H1 (cell line): Measurements from ENCODE around the gene HRH1. TPM values are rescaled to one million over a fixed set of nuclear protein-coding genes. Genes with fewer than 3 reads are reported as not detected.

ENCODE experiments used
- CTCF ChIA-PET: fragments of 300-600 bp; sonication (Branson Sonifier 250); formaldehyde crosslinking; loops from one replicate; lab custom pipeline; 2021; ENCODE audit not compliant: partially characterized antibody; lab: Charles Lee
- POLR2A ChIA-PET: fragments of 300-600 bp; sonication (Branson Sonifier 250); formaldehyde crosslinking; loops from one replicate; lab custom pipeline; 2021; ENCODE audit warnings: inconsistent platforms; ENCODE audit not compliant: partially characterized antibody; lab: Charles Lee
- DNase-seq, 2 experiments: peaks; one replicate each; pipeline versions ENCODE4 v3.0.0 to v3.0.0-alpha.2; 2010 to 2022; ENCODE audit warnings: low spot score in 2 of 2, low read depth in 1 of 2, mixed read lengths in 1 of 2
- FAIRE-seq: peaks from 2 replicates; lab custom pipeline; 2011; peaks lifted over from hg19 to GRCh38; lab: Jason Lieb, UNC
- H2AFZ ChIP-seq: 2 replicates; pipeline ENCODE4 v1.8.1; 2012; ENCODE audit warnings: low read length, inconsistent platforms
- H2AK5ac ChIP-seq: 2 replicates; pipeline ENCODE4 v1.6.1; 2013; ENCODE audit warnings: low read depth, low read length
- H2BK120ac ChIP-seq: replicated peaks from 2 replicates; pipeline ENCODE3; 2013; ENCODE audit warnings: low read depth, low read length, inconsistent platforms
- H2BK12ac ChIP-seq: 2 replicates; pipeline ENCODE4 v1.6.1; 2013; ENCODE audit warnings: low read depth, low read length
- H2BK15ac ChIP-seq: 2 replicates; pipeline ENCODE4 v1.6.1; 2013; ENCODE audit warnings: low read length
- H2BK20ac ChIP-seq: 2 replicates; pipeline ENCODE4 v1.6.1; 2013; ENCODE audit warnings: low read length
- H2BK5ac ChIP-seq: 2 replicates; pipeline ENCODE4 v1.6.1; 2013; ENCODE audit warnings: low read depth, low read length
- H3K14ac ChIP-seq: 2 replicates; pipeline ENCODE4 v1.6.1; 2013; ENCODE audit warnings: inconsistent platforms; ENCODE audit not compliant: insufficient read length
- H3K18ac ChIP-seq: 2 replicates; pipeline ENCODE4 v1.6.1; 2013; ENCODE audit warnings: low read length; ENCODE audit errors: extremely low read depth
- H3K23ac ChIP-seq: 2 replicates; pipeline ENCODE4 v1.6.1; 2013; ENCODE audit warnings: inconsistent platforms; ENCODE audit not compliant: insufficient read length
- H3K23me2 ChIP-seq: 2 replicates; pipeline ENCODE4 v1.6.1; 2013; ENCODE audit warnings: low read depth, low read length
- H3K27ac ChIP-seq: 2 replicates; pipeline ENCODE4 v1.6.1; 2011; ENCODE audit warnings: low read depth, low read length, inconsistent platforms
- H3K27me3 ChIP-seq, 4 experiments: replicated peaks in 1 of 4; 1 replicate in 1 of 4; 2 replicates in 3 of 4; pipeline versions ENCODE4 v1.6.1 to v1.8.1; 2011 to 2013; ENCODE audit warnings: low read length in 3 of 4, mild to moderate bottlenecking in 3 of 4, inconsistent platforms in 2 of 4, mixed read lengths in 2 of 4, moderate library complexity in 1 of 4; ENCODE audit not compliant: control insufficient read depth in 3 of 4, insufficient read depth in 3 of 4; ENCODE audit errors: extremely low read depth in 1 of 4
- H3K36me3 ChIP-seq, 4 experiments: 2 replicates each; pipeline versions ENCODE4 v1.6.1 to v1.8.1; 2011 to 2013; ENCODE audit warnings: mild to moderate bottlenecking in 4 of 4, low read length in 3 of 4, moderate library complexity in 2 of 4, control low read depth in 1 of 4, inconsistent platforms in 1 of 4; ENCODE audit not compliant: insufficient read depth in 4 of 4, control insufficient read depth in 2 of 4
- H3K4ac ChIP-seq: replicated peaks from 2 replicates; pipeline ENCODE3; 2013; ENCODE audit warnings: low read length, low read depth, mixed read lengths, inconsistent platforms; ENCODE audit not compliant: insufficient read length
- H3K4me1 ChIP-seq, 4 experiments: replicated peaks in 1 of 4; 1 replicate in 1 of 4; 2 replicates in 3 of 4; pipeline versions ENCODE4 v1.6.1 to v1.8.1; 2011 to 2013; ENCODE audit warnings: low read length in 3 of 4, inconsistent platforms in 2 of 4, mixed read lengths in 1 of 4; ENCODE audit not compliant: insufficient read depth in 4 of 4, control insufficient read depth in 3 of 4
- H3K4me2 ChIP-seq, 2 experiments: 2 replicates each; pipeline versions ENCODE4 v1.6.1 to v1.8.1; 2011 to 2013; ENCODE audit warnings: low read depth in 2 of 2, low read length in 2 of 2, control low read depth in 1 of 2, inconsistent platforms in 1 of 2, mild to moderate bottlenecking in 1 of 2; ENCODE audit not compliant: insufficient read depth in 1 of 2
- H3K4me3 ChIP-seq, 4 experiments: fragments of 200-600, 300-600 bp in 1 of 4; sonication (generic), shearing (Covaris generic), sonication (Bioruptor Twin) in 1 of 4; 2 replicates each; pipeline versions ENCODE4 v1.5.1 to v1.8.1; 2011 to 2016; ENCODE audit warnings: low read length in 4 of 4, low read depth in 3 of 4, control low read depth in 2 of 4, inconsistent platforms in 2 of 4, mild to moderate bottlenecking in 2 of 4, mixed read lengths in 1 of 4, moderate library complexity in 1 of 4; ENCODE audit not compliant: insufficient read depth in 2 of 4; ENCODE audit errors: extremely low read depth in 1 of 4
- H3K56ac ChIP-seq: replicated peaks from 2 replicates; pipeline ENCODE3; 2013; ENCODE audit warnings: low read depth, mild to moderate bottlenecking, mixed read lengths, low read length, inconsistent platforms; ENCODE audit not compliant: insufficient read length
- H3K79me1 ChIP-seq: 2 replicates; pipeline ENCODE4 v1.6.1; 2013; ENCODE audit warnings: low read depth, low read length, control low read depth
- H3K79me2 ChIP-seq, 2 experiments: 2 replicates each; pipeline versions ENCODE4 v1.6.1 to v1.8.1; 2012 to 2013; ENCODE audit warnings: low read length in 2 of 2, mild to moderate bottlenecking in 2 of 2, inconsistent platforms in 1 of 2; ENCODE audit not compliant: insufficient read depth in 2 of 2, control insufficient read depth in 1 of 2
- H3K9ac ChIP-seq, 4 experiments: replicated peaks in 1 of 4; 1 replicate in 1 of 4; 2 replicates in 3 of 4; pipeline versions ENCODE4 v1.6.1 to v1.8.1; 2011 to 2013; ENCODE audit warnings: low read depth in 3 of 4, low read length in 3 of 4, control low read depth in 2 of 4, mild to moderate bottlenecking in 2 of 4, moderate library complexity in 2 of 4, inconsistent platforms in 1 of 4; ENCODE audit errors: extremely low read depth in 1 of 4
- H3K9me3 ChIP-seq, 2 experiments: 2 replicates each; pipeline versions ENCODE4 v1.6.1 to v1.8.1; 2012 to 2013; ENCODE audit warnings: mild to moderate bottlenecking in 2 of 2, moderate library complexity in 2 of 2, control low read depth in 1 of 2, inconsistent platforms in 1 of 2, low read depth in 1 of 2, low read length in 1 of 2, mixed read lengths in 1 of 2; ENCODE audit not compliant: insufficient read depth in 2 of 2
- H4K20me1 ChIP-seq, 2 experiments: replicated peaks in 1 of 2; 2 replicates each; pipeline versions ENCODE3 to v1.8.1; 2011 to 2013; ENCODE audit warnings: inconsistent platforms in 2 of 2, low read length in 2 of 2, mild to moderate bottlenecking in 1 of 2; ENCODE audit not compliant: insufficient read depth in 2 of 2, control insufficient read depth in 1 of 2
- H4K5ac ChIP-seq: 2 replicates; pipeline ENCODE4 v1.6.1; 2013; ENCODE audit warnings: low read length, low read depth, mixed read lengths, inconsistent platforms; ENCODE audit not compliant: insufficient read length
- H4K8ac ChIP-seq: 2 replicates; pipeline ENCODE4 v1.8.0; 2013; ENCODE audit warnings: mild to moderate bottlenecking, moderate library complexity, low read length, inconsistent platforms; ENCODE audit not compliant: insufficient read depth; ENCODE audit errors: extremely low read depth
- H4K91ac ChIP-seq: replicated peaks from 2 replicates; pipeline ENCODE3; 2013; ENCODE audit warnings: low read length, mixed read lengths, inconsistent platforms; ENCODE audit not compliant: insufficient read length
- EP300 ChIP-seq, 2 experiments: IDR thresholded peaks; 1 replicate in 1 of 2; 2 replicates in 1 of 2; pipeline ENCODE4 v1.6.1; 2011 to 2012; ENCODE audit warnings: low read depth in 2 of 2, low read length in 2 of 2, mild to moderate bottlenecking in 2 of 2, borderline replicate concordance in 1 of 2, inconsistent platforms in 1 of 2, moderate library complexity in 1 of 2
- JUND ChIP-seq: IDR thresholded peaks from 2 replicates; pipeline ENCODE4 v1.6.1; 2011; ENCODE audit warnings: mild to moderate bottlenecking, improper control_type of control experiment, low read length
- WGBS, 2 experiments: shearing (Covaris generic) in 1 of 2; methylation state at CpG; one replicate each; pipeline versions ENCODE4 v1.1.6 to v1.1.7; 2013 to 2015; ENCODE audit warnings: low lambda C conversion rate in 2 of 2, mixed read lengths in 2 of 2, inconsistent platforms in 1 of 2, low coverage in 1 of 2, missing lambda C conversion rate in 1 of 2; ENCODE audit not compliant: insufficient replicate concordance in 2 of 2, insufficient coverage in 1 of 2, insufficient read length in 1 of 2; ENCODE audit errors: extremely low coverage in 1 of 2, missing lambda C conversion rate in 1 of 2; 5-methylcytosine and 5-hydroxymethylcytosine counted together
- polyA plus RNA-seq, 7 experiments: library from polyadenylated mRNA; depleted of rRNA in 3 of 7; stranded (reverse) in 5 of 7; unstranded in 2 of 7; fragments of >200 nt in 5 of 7; fragments of 200-250 nt in 2 of 7; gene quantifications; 1 replicate in 5 of 7; 2 replicates in 1 of 7; 4 replicates in 1 of 7; pipeline versions ENCODE4 v1.2.1 to v1.2.3, GENCODE V29; 2011 to 2013; ENCODE audit warnings: missing spikeins in 2 of 7, mixed read lengths in 2 of 7
- total RNA-seq: library from RNA; stranded (reverse); fragmentation: NEBNext Ultra II Directional; extraction: Animal tissue kit (Norgen Biotek cat#: 25700); gene quantifications from 2 replicates; pipeline ENCODE4 v1.2.1, GENCODE V29; 2021

The HRH1 gene
- total and polyA plus RNA-seq, 2 of the 8 experiments (the other 6 are each of a cell fraction or from before 2014, with no cell fraction given): 0.11 TPM; not detected in 1

DNA sequence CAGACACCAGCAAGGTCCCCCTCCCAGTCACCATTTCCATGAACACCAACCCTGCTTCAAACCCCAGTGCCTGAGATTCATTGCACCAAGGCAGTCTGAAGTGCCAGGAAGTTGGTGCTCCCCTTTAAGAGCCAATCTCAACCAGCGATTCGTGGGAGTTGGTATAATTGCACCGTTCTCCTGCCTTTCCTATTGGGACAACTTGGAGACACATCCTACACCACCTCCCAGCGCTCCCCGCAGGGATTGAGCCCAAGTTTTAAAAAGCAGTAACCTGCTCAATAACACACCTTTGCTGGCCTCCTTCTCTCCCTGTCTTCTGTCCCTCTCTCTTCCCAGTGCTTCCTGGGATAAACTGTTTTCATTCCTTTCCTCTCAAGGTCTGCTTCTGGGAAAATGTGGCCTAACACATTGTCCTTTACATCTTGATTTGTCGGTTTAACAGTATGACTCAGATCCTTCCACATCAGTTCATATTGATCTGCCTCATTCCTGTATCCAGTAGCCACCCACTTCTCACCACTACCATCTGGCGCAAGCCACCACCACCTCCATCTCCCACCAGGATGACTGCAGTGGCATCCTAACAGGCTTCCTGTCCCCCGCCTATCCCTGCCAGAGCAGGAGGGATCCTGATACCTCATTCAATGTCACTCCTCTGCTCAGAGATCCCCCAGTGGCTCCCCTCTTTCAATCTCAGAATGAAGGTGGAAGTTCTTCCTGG, 37.8 kb upstream of the HRH1 start:
- Histone ChIP-seq H4K8ac (no peak overlapping the region), H3K9me3 (no peaks in the 10 kb centered on the region), H2BK20ac (no peak overlapping the region), H3K23ac (no peak overlapping the region), H3K4me3 (no peak overlapping the region), H3K23me2 (peaks cover 4% of the 10 kb centered on the region; the same call in 1 of the 2 replicates), H4K5ac (no peak overlapping the region), H3K56ac (no peak overlapping the region), H2BK12ac (no peak overlapping the region), H3K4me1 (peaks cover 0 to 5% (median 0%) of the 10 kb centered on the region in 4 experiments; a peak in 1 of 7 replicates), H2BK5ac (no peak overlapping the region), H3K79me2 (no peaks in the 10 kb centered on the region), H3K27me3 (no peaks in the 10 kb centered on the region), H3K14ac (no peak overlapping the region), H3K4ac (no peak overlapping the region), H3K4me2 (no peak overlapping the region), H3K36me3 (no peaks in the 10 kb centered on the region), H4K20me1 (no peaks in the 10 kb centered on the region), H2AFZ (peak overlapping the region; percentile 59; the same call in 1 of the 2 replicates), H2AK5ac (no peak overlapping the region), H2BK15ac (no peak overlapping the region), H3K27ac (no peak overlapping the region), H2BK120ac (no peak overlapping the region), H3K9ac (no peak overlapping the region), H4K91ac (no peak overlapping the region), H3K18ac (no peak overlapping the region), H3K79me1 (no peaks in the 10 kb centered on the region)
- TF ChIP-seq EP300 (IDR thresholded peaks at IDR 0.05; ENCODE audit: borderline replicate concordance in 1 of 2, low read depth in 2 of 2, low read length in 2 of 2): no peak
- TF ChIP-seq JUND: no peak
- no peak for DNase-seq
- CTCF ChIA-PET: interaction anchor here (1.0 to 1.2 kb wide), 2 partner anchors 32 to 57 kb away, joined by 3 read pairs; no protein-coding TSS in a partner anchor
- no peak for FAIRE-seq
- POLR2A ChIA-PET: no interaction called here
- WGBS, 2 experiments: 92% methylated on average over 8 of the region's 8 CpGs; no CpG with 5 or more reads in 1 of the 2 experiments
